Measurements from ENCODE around the gene SLC22A16.
"Not testable (repeated sequence)": the region's sequence is repeated elsewhere in the genome, so short reads cannot be mapped to it uniquely, and the experiment has no call there.

SLC22A16 gene

GRCh38 chr6:110476046-110476849, at the start of gene SLC22A16:
TSS of gene SLC22A16 (minus strand) at chr6:110476613. CDS start at chr6:110476574, 39 bp downstream.
- DNase-seq, result no peak

- no peak for DNase-seq
Observed at GRCh38 chr6:110525001-110525400, 48.6 kb upstream of the SLC22A16 start.

- no peak for DNase-seq
Observed at GRCh38 chr6:110524305-110524704, 47.9 kb upstream of the SLC22A16 start.

GRCh38 chr6:110523451-110524021, 47.1 kb upstream of the SLC22A16 start:
- DNase-seq, result no peak

GRCh38 chr6:110522427-110522826, 46.0 kb upstream of the SLC22A16 start:
- no peak for DNase-seq

- DNase-seq, result no peak
Observed at GRCh38 chr6:110520992-110521543, 44.7 kb upstream of the SLC22A16 start.

- DNase-seq, result no peak
Observed at GRCh38 chr6:110520209-110520965, 44.0 kb upstream of the SLC22A16 start.

GRCh38 chr6:110517601-110518281, 41.3 kb upstream of the SLC22A16 start:
- no peak for DNase-seq

GRCh38 chr6:110517034-110517433, 40.6 kb upstream of the SLC22A16 start:
- no peak for DNase-seq

GRCh38 chr6:110514818-110515217, 38.4 kb upstream of the SLC22A16 start:
- no peak for DNase-seq

GRCh38 chr6:110512991-110513390, 36.6 kb upstream of the SLC22A16 start:
- DNase-seq, result no peak

GRCh38 chr6:110512549-110512948, 36.1 kb upstream of the SLC22A16 start:
- DNase-seq, result not testable (repeated sequence)

GRCh38 chr6:110511401-110511800, 35.0 kb upstream of the SLC22A16 start:
- DNase-seq, result no peak

GRCh38 chr6:110509617-110510241, 33.3 kb upstream of the SLC22A16 start:
- DNase-seq, result no peak

GRCh38 chr6:110504891-110505290, 28.5 kb upstream of the SLC22A16 start:
- DNase-seq, result not testable (repeated sequence)

- no peak for DNase-seq
Observed at GRCh38 chr6:110495949-110496348, 19.5 kb upstream of the SLC22A16 start.

- no peak for DNase-seq
Observed at GRCh38 chr6:110493253-110493800, 16.9 kb upstream of the SLC22A16 start.

- no peak for DNase-seq
Observed at GRCh38 chr6:110492584-110492983, 16.2 kb upstream of the SLC22A16 start.

- DNase-seq, result no peak
Observed at GRCh38 chr6:110491644-110492317, 15.4 kb upstream of the SLC22A16 start.

- no peak for DNase-seq
Observed at GRCh38 chr6:110491299-110491643, 14.9 kb upstream of the SLC22A16 start.

- DNase-seq, result no peak
Observed at GRCh38 chr6:110490110-110490509, 13.7 kb upstream of the SLC22A16 start.

All from stimulated activated CD4-positive, alpha-beta T cell treated with anti-CD3 and anti-CD28 coated beads, Interleukin-12 subunit alpha, Interleukin-12 subunit beta, amount 100 ng/mL, for 4 hours (primary cell).